ENCODE results near the gene NOXA1. TPM values are rescaled to one million over a fixed set of nuclear protein-coding genes. Genes with fewer than 3 reads are reported as not detected.

The NOXA1 gene
- total and polyA plus RNA-seq, 4 donors = 1.3 to 3.6 (median 2.4) TPM

- Histone ChIP-seq H3K4me1 (ENCODE audit: control insufficient read depth in 4 of 4, insufficient read depth in 4 of 4, low read length in 3 of 4) (peaks cover 22 to 51% (median 36%) of the 10 kb centered on the region in 4 donors), H3K9ac (ENCODE audit: low read depth in 1 of 2, low read length in 2 of 2) (peak overlapping the region in 1 of 2 donors; percentile 66), H3K9me3 (ENCODE audit: control insufficient read depth in 4 of 4, low read length in 3 of 4) (no peaks in the 10 kb centered on the region), H3K27me3 (ENCODE audit: control insufficient read depth in 4 of 4, insufficient read depth in 4 of 4, low read length in 3 of 4) (no peaks in the 10 kb centered on the region), H3K36me3 (ENCODE audit: control insufficient read depth in 4 of 4, insufficient read depth in 3 of 4, low read depth in 1 of 4, low read length in 3 of 4) (peaks cover 0 to 6% (median 1%) of the 10 kb centered on the region in 4 donors), H3K4me3 (ENCODE audit: low read depth in 1 of 3, low read length in 3 of 3) (peak overlapping the region in 2 of 3 donors; percentile 42 to 79), H3K27ac (ENCODE audit: low read depth in 1 of 2, low read length in 2 of 2) (peak overlapping the region in 1 of 2 donors; percentile 22)
- no peak for TF ChIP-seq HNF4A (conservative IDR thresholded peaks at IDR 0.05)
- no peak for TF ChIP-seq FOXA1 (IDR thresholded peaks at IDR 0.05)
- TF ChIP-seq, protein P1, sequence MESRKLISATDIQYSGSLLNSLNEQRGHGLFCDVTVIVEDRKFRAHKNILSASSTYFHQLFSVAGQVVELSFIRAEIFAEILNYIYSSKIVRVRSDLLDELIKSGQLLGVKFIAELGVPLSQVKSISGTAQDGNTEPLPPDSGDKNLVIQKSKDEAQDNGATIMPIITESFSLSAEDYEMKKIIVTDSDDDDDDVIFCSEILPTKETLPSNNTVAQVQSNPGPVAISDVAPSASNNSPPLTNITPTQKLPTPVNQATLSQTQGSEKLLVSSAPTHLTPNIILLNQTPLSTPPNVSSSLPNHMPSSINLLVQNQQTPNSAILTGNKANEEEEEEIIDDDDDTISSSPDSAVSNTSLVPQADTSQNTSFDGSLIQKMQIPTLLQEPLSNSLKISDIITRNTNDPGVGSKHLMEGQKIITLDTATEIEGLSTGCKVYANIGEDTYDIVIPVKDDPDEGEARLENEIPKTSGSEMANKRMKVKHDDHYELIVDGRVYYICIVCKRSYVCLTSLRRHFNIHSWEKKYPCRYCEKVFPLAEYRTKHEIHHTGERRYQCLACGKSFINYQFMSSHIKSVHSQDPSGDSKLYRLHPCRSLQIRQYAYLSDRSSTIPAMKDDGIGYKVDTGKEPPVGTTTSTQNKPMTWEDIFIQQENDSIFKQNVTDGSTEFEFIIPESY (IDR thresholded peaks at IDR 0.05) = no peak
- DNase-seq (ENCODE audit: low spot score) = no peak
- WGBS = 23% methylated on average over 88 of the region's 88 CpGs
Measured at GRCh38 chr9:137458194-137459151, 35.3 kb downstream of the NOXA1 start.

DNA sequence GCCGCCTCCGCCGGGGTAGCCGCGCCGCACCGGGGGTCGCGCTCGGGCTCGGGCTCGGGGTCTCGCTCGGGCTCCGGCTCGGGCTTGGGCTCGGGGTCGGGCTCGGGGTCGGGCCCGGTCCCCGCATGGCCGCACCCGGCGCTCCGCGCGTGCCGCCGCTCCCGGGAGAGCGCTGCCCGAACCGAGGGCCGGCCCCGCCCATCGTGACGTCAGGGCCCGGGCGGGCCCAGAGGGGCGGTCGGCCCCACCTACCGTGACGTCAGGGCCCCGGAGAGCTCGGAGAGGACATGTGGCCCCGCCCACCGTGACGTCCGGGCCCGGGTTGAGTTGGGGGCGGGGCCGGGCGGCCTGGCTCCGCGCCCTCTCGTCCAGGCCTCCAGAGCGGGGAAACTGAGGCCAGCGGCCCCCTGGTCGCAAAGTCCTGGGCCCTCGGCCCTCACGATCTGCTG, 36.0 kb downstream of the NOXA1 start, which contains the start of gene NSMF:
Gene NSMF, minus strand, starts transcription at position 183 of the 449 bp plus-strand sequence. CDS start 232 bp downstream, outside the sequence.
- DNase-seq (ENCODE audit: low spot score) = peak; percentile 96
- H3K4me1 ChIP-seq (ENCODE audit: control insufficient read depth in 4 of 4, insufficient read depth in 4 of 4, low read length in 3 of 4) = peaks cover 19 to 49% (median 36%) of the 10 kb centered on the region in 4 donors
- H3K27ac ChIP-seq (ENCODE audit: low read depth in 1 of 2, low read length in 2 of 2) = peak within 1 kb of the TSS; percentile 39 to 77
- peak within 1 kb of the TSS in 2 of 3 donors; percentile 42 to 79 for H3K4me3 ChIP-seq (ENCODE audit: low read depth in 1 of 3, low read length in 3 of 3)
- H3K9ac ChIP-seq (ENCODE audit: low read depth in 1 of 2, low read length in 2 of 2) = peak within 1 kb of the TSS; percentile 11 to 66
- TF ChIP-seq FOXA1 (IDR thresholded peaks at IDR 0.05) (no peak), SP1 (IDR thresholded peaks at IDR 0.05) (peak; percentile 38)
- H3K36me3 ChIP-seq (ENCODE audit: control insufficient read depth in 4 of 4, insufficient read depth in 3 of 4, low read depth in 1 of 4, low read length in 3 of 4) = peaks cover 0 to 6% (median 1%) of the 10 kb centered on the region in 4 donors
- no peaks in the 10 kb centered on the region for H3K27me3 ChIP-seq (ENCODE audit: control insufficient read depth in 4 of 4, insufficient read depth in 4 of 4, low read length in 3 of 4)
- H3K9me3 ChIP-seq (ENCODE audit: control insufficient read depth in 4 of 4, low read length in 3 of 4) = no peaks in the 10 kb centered on the region
- WGBS = under 1% methylated on average over 62 of the region's 62 CpGs

GRCh38 chr9:137459601-137460362, 36.6 kb downstream of the NOXA1 start:
- Histone ChIP-seq H3K9ac (ENCODE audit: low read depth in 1 of 2, low read length in 2 of 2) (peak overlapping the region; percentile 11 to 50), H3K36me3 (ENCODE audit: control insufficient read depth in 4 of 4, insufficient read depth in 3 of 4, low read depth in 1 of 4, low read length in 3 of 4) (peaks cover 0 to 6% (median 1%) of the 10 kb centered on the region in 4 donors), H3K4me1 (ENCODE audit: control insufficient read depth in 4 of 4, insufficient read depth in 4 of 4, low read length in 3 of 4) (peaks cover 14 to 43% (median 31%) of the 10 kb centered on the region in 4 donors), H3K4me3 (ENCODE audit: low read depth in 1 of 3, low read length in 3 of 3) (peak overlapping the region in 1 of 3 donors; percentile 79), H3K27ac (ENCODE audit: low read depth in 1 of 2, low read length in 2 of 2) (peak overlapping the region; percentile 39 to 77), H3K9me3 (ENCODE audit: control insufficient read depth in 4 of 4, low read length in 3 of 4) (no peaks in the 10 kb centered on the region), H3K27me3 (ENCODE audit: control insufficient read depth in 4 of 4, insufficient read depth in 4 of 4, low read length in 3 of 4) (no peaks in the 10 kb centered on the region)
- no peak for DNase-seq (ENCODE audit: low spot score)
- 55% methylated on average over 15 of the region's 15 CpGs for WGBS
- TF ChIP-seq GABPA (IDR thresholded peaks at IDR 0.05 in 1 of 2, conservative IDR thresholded peaks at IDR 0.05 in 1 of 2) = no peak
- no peak for TF ChIP-seq FOXA1 (IDR thresholded peaks at IDR 0.05)
- TF ChIP-seq RAD21 (IDR thresholded peaks at IDR 0.05) = no peak
- TF ChIP-seq SP1 (IDR thresholded peaks at IDR 0.05) = no peak
- TF ChIP-seq YY1 (IDR thresholded peaks at IDR 0.05) = no peak
- TF ChIP-seq, protein P2, sequence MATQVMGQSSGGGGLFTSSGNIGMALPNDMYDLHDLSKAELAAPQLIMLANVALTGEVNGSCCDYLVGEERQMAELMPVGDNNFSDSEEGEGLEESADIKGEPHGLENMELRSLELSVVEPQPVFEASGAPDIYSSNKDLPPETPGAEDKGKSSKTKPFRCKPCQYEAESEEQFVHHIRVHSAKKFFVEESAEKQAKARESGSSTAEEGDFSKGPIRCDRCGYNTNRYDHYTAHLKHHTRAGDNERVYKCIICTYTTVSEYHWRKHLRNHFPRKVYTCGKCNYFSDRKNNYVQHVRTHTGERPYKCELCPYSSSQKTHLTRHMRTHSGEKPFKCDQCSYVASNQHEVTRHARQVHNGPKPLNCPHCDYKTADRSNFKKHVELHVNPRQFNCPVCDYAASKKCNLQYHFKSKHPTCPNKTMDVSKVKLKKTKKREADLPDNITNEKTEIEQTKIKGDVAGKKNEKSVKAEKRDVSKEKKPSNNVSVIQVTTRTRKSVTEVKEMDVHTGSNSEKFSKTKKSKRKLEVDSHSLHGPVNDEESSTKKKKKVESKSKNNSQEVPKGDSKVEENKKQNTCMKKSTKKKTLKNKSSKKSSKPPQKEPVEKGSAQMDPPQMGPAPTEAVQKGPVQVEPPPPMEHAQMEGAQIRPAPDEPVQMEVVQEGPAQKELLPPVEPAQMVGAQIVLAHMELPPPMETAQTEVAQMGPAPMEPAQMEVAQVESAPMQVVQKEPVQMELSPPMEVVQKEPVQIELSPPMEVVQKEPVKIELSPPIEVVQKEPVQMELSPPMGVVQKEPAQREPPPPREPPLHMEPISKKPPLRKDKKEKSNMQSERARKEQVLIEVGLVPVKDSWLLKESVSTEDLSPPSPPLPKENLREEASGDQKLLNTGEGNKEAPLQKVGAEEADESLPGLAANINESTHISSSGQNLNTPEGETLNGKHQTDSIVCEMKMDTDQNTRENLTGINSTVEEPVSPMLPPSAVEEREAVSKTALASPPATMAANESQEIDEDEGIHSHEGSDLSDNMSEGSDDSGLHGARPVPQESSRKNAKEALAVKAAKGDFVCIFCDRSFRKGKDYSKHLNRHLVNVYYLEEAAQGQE (IDR thresholded peaks at IDR 0.05) = no peak
- TF ChIP-seq MAX (IDR thresholded peaks at IDR 0.05) = no peak
- TF ChIP-seq RXRA (IDR thresholded peaks at IDR 0.05) = no peak
- TF ChIP-seq FOXA2 (IDR thresholded peaks at IDR 0.05) = no peak
- TF ChIP-seq, protein P3, sequence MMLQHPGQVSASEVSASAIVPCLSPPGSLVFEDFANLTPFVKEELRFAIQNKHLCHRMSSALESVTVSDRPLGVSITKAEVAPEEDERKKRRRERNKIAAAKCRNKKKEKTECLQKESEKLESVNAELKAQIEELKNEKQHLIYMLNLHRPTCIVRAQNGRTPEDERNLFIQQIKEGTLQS (IDR thresholded peaks at IDR 0.05) = no peak
- no peak for TF ChIP-seq HNF4G (IDR thresholded peaks at IDR 0.05)
- TF ChIP-seq CTCF (IDR thresholded peaks at IDR 0.05; ENCODE audit: low read depth, low read length, missing input control) = no peak
- no peak for TF ChIP-seq TAF1 (conservative IDR thresholded peaks at IDR 0.05)
- TF ChIP-seq JUND (IDR thresholded peaks at IDR 0.05) = no peak
- no peak for TF ChIP-seq HNF4A (conservative IDR thresholded peaks at IDR 0.05)

Measured in liver (tissue), 9 donors.